Activated T-helper 17 cell treated with anti-CD3 and anti-CD28 coated beads, Interleukin-2, amount 50 U/mL, for 72 hours (primary cell): ENCODE data around the gene FOXC1. TPM values are rescaled to one million over a fixed set of nuclear protein-coding genes. Genes with fewer than 3 reads are reported as not detected.

ENCODE experiments used
- ATAC-seq: fragments of 150-1000 bp; cut with Tn5 transposase; replicated peaks from 2 replicates; pipeline ENCODE4 v1.10.0; 2021; ENCODE audit warnings: mild to moderate bottlenecking, moderate library complexity
- H3K27ac Mint-ChIP-seq: one replicate; pipeline ENCODE4 v1.8.0; 2022; ENCODE audit warnings: mixed read lengths
- H3K27me3 Mint-ChIP-seq: one replicate; pipeline ENCODE4 v1.8.0; 2022; ENCODE audit warnings: mixed read lengths
- H3K36me3 Mint-ChIP-seq: one replicate; pipeline ENCODE4 v1.8.0; 2022; ENCODE audit warnings: low read depth, mild to moderate bottlenecking, mixed read lengths
- H3K4me1 Mint-ChIP-seq: one replicate; pipeline ENCODE4 v1.8.0; 2022; ENCODE audit warnings: mixed read lengths
- H3K4me3 Mint-ChIP-seq: one replicate; pipeline ENCODE4 v1.8.0; 2022; ENCODE audit warnings: mild to moderate bottlenecking, mixed read lengths
- H3K9me3 Mint-ChIP-seq: one replicate; pipeline ENCODE4 v1.8.0; 2022; ENCODE audit warnings: mixed read lengths
- total RNA-seq, 2 donors: library from RNA; stranded (reverse); gene quantifications; one replicate each; pipeline ENCODE4 v1.2.3, GENCODE V29; 2022

FOXC1 gene
- total RNA-seq, result not detected

DNA sequence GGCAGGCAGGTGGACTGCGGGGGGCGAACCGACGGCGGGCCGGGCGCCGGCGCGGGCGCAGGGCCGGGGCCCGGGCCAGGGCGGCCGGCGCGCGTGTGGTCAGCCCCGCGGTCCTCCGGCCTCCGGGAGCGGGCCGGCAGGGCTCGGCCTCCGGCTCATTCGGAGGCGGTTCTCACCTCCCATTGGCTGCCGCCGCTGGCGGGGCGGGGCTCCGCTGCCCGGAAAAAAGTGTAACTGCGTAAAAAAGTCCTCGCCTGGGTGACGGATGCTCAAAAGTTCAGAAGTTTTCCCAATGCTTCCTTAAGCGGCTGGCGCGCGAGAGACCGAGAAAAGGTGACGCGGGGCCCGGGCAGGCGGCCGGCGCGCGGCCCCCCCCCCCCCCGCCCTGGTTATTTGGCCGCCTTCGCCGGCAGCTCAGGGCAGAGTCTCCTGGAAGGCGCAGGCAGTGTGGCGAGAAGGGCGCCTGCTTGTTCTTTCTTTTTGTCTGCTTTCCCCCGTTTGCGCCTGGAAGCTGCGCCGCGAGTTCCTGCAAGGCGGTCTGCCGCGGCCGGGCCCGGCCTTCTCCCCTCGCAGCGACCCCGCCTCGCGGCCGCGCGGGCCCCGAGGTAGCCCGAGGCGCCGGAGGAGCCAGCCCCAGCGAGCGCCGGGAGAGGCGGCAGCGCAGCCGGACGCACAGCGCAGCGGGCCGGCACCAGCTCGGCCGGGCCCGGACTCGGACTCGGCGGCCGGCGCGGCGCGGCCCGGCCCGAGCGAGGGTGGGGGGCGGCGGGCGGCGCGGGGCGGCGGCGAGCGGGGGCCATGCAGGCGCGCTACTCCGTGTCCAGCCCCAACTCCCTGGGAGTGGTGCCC is at the start of gene FOXC1:
TSS of gene FOXC1 (plus strand) at position 268 of the 849 bp plus-strand sequence. CDS start at position 799, 531 bp downstream.
- ATAC-seq, result peak; percentile 70
- H3K27ac Mint-ChIP-seq, result no peak within 1 kb of the TSS
- peaks cover 9% of the 10 kb centered on the region for H3K36me3 Mint-ChIP-seq
- H3K4me3 Mint-ChIP-seq, result peak within 1 kb of the TSS; percentile 67
- H3K27me3 Mint-ChIP-seq, result peaks cover 57% of the 10 kb centered on the region
- no peaks in the 10 kb centered on the region for H3K9me3 Mint-ChIP-seq
- peaks cover 17% of the 10 kb centered on the region for H3K4me1 Mint-ChIP-seq

GRCh38 chr6:1560281-1561058 is 49.2 kb upstream of the FOXC1 start:
- no peaks in the 10 kb centered on the region for H3K36me3 Mint-ChIP-seq
- H3K9me3 Mint-ChIP-seq, result no peaks in the 10 kb centered on the region
- ATAC-seq, result no peak
- peaks cover 6% of the 10 kb centered on the region for H3K27me3 Mint-ChIP-seq
- H3K4me1 Mint-ChIP-seq, result no peaks in the 10 kb centered on the region
- H3K27ac Mint-ChIP-seq, result no peak overlapping the region
- H3K4me3 Mint-ChIP-seq, result no peak overlapping the region

GRCh38 chr6:1561355-1561754 is 48.4 kb upstream of the FOXC1 start:
- Mint-ChIP-seq H3K27ac (no peak overlapping the region), H3K9me3 (no peaks in the 10 kb centered on the region), H3K36me3 (no peaks in the 10 kb centered on the region), H3K27me3 (peaks cover 6% of the 10 kb centered on the region), H3K4me3 (no peak overlapping the region), H3K4me1 (no peaks in the 10 kb centered on the region)
- ATAC-seq, result no peak

GRCh38 chr6:1562171-1562955 is 47.4 kb upstream of the FOXC1 start:
- no peak overlapping the region for H3K27ac Mint-ChIP-seq
- no peak overlapping the region for H3K4me3 Mint-ChIP-seq
- no peaks in the 10 kb centered on the region for H3K4me1 Mint-ChIP-seq
- no peak for ATAC-seq
- H3K9me3 Mint-ChIP-seq, result no peaks in the 10 kb centered on the region
- H3K36me3 Mint-ChIP-seq, result no peaks in the 10 kb centered on the region
- H3K27me3 Mint-ChIP-seq, result peaks cover 3% of the 10 kb centered on the region

- Mint-ChIP-seq H3K4me1 (no peaks in the 10 kb centered on the region), H3K27ac (no peak overlapping the region), H3K36me3 (no peaks in the 10 kb centered on the region), H3K4me3 (no peak overlapping the region), H3K9me3 (peaks cover 16% of the 10 kb centered on the region), H3K27me3 (peaks cover 13% of the 10 kb centered on the region)
- no peak for ATAC-seq
Observed at GRCh38 chr6:1569377-1569776, 40.3 kb upstream of the FOXC1 start.

DNA sequence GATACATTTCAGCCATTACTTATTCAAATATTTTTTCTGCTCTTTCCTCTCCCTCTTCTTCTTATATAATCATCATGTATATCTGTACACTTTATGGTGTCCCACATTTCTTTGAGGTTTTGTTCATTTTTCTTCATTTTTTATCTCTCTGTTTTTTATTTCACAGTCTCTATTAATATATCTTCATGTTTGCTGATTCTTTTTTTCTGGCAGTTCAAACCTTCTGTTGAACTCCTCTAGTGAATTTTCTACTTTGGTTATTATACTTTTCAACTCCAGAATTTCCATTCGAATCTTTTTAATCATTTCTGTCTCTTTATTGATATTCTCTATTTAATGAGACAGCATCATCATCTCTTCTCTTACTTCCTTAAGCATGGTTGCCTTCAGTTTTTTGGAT is 38.9 kb upstream of the FOXC1 start:
- no peak overlapping the region for H3K4me3 Mint-ChIP-seq
- H3K36me3 Mint-ChIP-seq, result no peaks in the 10 kb centered on the region
- no peaks in the 10 kb centered on the region for H3K4me1 Mint-ChIP-seq
- peaks cover 16% of the 10 kb centered on the region for H3K9me3 Mint-ChIP-seq
- no peak for ATAC-seq
- H3K27me3 Mint-ChIP-seq, result peaks cover 13% of the 10 kb centered on the region
- H3K27ac Mint-ChIP-seq, result no peak overlapping the region

DNA sequence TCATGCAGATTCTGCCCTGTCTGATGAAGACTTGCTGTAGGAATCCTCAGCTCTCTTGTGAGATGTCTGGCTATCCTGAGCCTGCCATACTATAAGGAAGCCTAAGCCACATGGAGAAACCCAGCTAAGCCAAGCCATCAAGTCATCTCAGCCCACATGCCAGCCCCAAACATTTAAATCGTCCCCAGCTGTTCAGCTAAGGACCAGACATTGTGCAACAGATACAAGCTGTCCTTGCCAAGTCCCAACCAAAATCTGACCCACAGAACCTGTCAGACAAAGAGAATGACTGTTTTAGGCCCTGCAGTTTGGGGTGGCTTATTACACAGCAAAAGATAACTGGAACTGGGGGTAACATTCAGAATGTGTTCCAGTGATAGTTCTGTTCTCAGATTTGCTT is 36.8 kb upstream of the FOXC1 start:
- Mint-ChIP-seq H3K9me3 (peaks cover 16% of the 10 kb centered on the region), H3K36me3 (no peaks in the 10 kb centered on the region), H3K27ac (no peak overlapping the region), H3K27me3 (peaks cover 16% of the 10 kb centered on the region), H3K4me3 (no peak overlapping the region), H3K4me1 (no peaks in the 10 kb centered on the region)
- no peak for ATAC-seq

DNA sequence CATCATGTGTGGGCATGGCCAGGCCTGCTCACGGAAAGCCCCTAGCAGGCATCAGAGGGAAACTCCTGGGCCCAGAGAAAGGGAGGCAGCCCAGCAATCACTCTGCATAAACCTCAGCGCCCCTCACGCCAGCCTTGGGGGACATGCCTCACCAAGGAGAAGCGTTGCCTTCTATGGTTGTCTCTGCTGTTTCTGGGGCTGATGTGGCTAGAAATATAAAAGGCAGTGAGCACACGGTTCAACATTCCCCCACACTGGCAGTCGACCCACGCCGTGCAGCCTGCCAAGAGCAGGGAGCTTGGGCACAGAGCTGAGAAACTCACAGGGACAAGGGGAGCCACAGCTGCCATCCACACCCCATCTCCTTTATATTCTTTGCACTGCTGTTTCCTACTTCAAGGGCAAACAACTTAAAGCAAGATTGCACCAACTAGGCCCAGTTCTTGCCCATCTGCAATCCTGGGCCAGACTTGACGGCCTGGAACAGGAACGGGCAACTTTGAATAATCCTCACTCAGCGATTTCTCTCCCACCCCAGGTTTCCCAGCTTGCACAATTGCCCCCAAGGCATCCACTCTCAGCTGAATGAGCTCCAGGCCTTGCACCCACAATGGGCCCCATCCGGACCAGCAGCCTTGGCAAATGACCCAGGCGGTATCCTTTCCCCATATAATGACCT is 35.5 kb upstream of the FOXC1 start:
- Mint-ChIP-seq H3K4me1 (no peaks in the 10 kb centered on the region), H3K27me3 (peaks cover 21% of the 10 kb centered on the region), H3K4me3 (no peak overlapping the region), H3K27ac (no peak overlapping the region), H3K9me3 (peaks cover 16% of the 10 kb centered on the region), H3K36me3 (no peaks in the 10 kb centered on the region)
- no peak for ATAC-seq

DNA sequence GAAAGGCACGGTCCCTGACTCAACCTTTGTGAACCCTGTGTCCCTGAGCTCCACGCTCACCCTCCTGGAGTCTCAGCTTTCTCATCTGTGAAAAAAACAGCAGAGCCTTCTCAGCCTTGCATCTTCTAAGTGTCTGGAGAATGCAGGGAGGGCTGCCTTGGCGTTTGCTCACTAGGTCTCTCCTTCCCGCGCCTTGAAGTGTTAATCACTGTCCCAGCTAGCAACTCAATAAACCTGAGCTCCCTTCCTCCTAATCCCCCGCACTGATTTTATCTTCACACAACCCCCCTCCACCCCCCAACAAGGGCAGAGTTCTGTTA is 34.9 kb upstream of the FOXC1 start:
- no peak overlapping the region for H3K4me3 Mint-ChIP-seq
- ATAC-seq, result no peak
- peaks cover 21% of the 10 kb centered on the region for H3K27me3 Mint-ChIP-seq
- H3K27ac Mint-ChIP-seq, result no peak overlapping the region
- no peaks in the 10 kb centered on the region for H3K4me1 Mint-ChIP-seq
- peaks cover 16% of the 10 kb centered on the region for H3K9me3 Mint-ChIP-seq
- H3K36me3 Mint-ChIP-seq, result no peaks in the 10 kb centered on the region

DNA sequence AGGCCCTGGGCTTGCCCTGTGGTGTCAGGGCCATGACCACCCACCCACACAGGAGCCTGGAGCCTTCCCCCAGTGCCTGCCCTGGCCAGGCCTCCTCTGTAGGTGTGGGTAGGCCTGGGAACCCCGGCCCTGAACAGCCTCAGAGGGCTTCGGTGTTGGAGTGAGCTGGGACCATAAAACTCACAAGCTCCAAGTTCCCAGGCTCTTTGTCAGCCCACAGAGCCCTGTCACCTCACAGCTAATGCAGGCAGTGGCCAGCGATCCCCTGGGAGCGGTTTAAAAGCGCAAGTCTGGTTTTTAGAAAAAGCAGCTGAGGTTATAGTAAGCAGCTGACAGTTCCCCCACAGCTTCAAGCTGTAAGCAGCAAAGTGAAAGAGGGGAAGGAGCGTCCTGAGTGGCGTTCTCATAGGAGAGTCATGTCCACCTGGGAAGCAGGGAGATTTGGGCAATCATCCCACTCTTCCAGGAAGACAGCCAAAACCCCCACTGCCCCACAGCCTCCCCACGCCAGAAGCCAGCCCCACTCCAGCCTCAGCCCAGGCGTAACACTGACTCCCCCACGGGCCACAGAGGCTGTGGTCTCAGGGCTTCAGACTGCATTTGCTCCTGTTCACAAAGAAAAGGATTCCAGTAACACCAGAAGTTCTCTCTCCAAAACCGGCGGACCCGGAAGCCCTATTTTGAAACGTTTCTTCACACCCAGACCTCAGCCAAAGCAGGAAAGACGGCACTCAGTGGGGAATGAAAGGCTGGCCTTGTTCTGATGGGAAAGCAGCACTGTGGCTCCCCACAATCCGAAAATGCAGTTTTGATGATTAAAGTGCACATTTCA is 34.3 kb upstream of the FOXC1 start:
- Mint-ChIP-seq H3K4me1 (no peaks in the 10 kb centered on the region), H3K9me3 (peaks cover 16% of the 10 kb centered on the region), H3K4me3 (no peak overlapping the region), H3K36me3 (no peaks in the 10 kb centered on the region), H3K27ac (no peak overlapping the region), H3K27me3 (peaks cover 21% of the 10 kb centered on the region)
- ATAC-seq, result no peak

- no peak overlapping the region for H3K4me3 Mint-ChIP-seq
- H3K36me3 Mint-ChIP-seq, result no peaks in the 10 kb centered on the region
- no peak overlapping the region for H3K27ac Mint-ChIP-seq
- H3K4me1 Mint-ChIP-seq, result no peaks in the 10 kb centered on the region
- peaks cover 10% of the 10 kb centered on the region for H3K9me3 Mint-ChIP-seq
- peaks cover 21% of the 10 kb centered on the region for H3K27me3 Mint-ChIP-seq
- ATAC-seq, result no peak
Observed at GRCh38 chr6:1576166-1576565, 33.5 kb upstream of the FOXC1 start.

DNA sequence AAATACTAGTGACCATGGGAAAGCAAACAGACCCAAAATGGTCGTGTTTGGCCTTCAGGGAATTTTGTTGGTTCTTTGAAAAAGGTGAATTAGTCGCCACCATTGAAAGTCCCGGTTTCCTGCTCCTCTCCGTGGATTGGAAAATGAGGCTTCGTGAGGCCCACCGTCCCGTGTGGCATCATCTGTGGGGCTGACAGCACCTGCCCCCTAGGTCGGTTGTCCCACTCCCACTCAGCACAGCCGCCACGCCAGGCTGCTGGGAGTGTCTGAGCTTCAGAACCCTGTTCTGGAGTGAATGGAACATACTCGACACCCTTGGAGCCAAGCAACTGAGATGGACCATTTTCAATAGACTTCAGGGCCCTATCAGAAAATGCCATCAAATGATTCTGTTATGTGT is 33.0 kb upstream of the FOXC1 start:
- peaks cover 4% of the 10 kb centered on the region for H3K9me3 Mint-ChIP-seq
- no peaks in the 10 kb centered on the region for H3K36me3 Mint-ChIP-seq
- no peak for ATAC-seq
- H3K4me1 Mint-ChIP-seq, result no peaks in the 10 kb centered on the region
- peaks cover 18% of the 10 kb centered on the region for H3K27me3 Mint-ChIP-seq
- no peak overlapping the region for H3K4me3 Mint-ChIP-seq
- H3K27ac Mint-ChIP-seq, result no peak overlapping the region

DNA sequence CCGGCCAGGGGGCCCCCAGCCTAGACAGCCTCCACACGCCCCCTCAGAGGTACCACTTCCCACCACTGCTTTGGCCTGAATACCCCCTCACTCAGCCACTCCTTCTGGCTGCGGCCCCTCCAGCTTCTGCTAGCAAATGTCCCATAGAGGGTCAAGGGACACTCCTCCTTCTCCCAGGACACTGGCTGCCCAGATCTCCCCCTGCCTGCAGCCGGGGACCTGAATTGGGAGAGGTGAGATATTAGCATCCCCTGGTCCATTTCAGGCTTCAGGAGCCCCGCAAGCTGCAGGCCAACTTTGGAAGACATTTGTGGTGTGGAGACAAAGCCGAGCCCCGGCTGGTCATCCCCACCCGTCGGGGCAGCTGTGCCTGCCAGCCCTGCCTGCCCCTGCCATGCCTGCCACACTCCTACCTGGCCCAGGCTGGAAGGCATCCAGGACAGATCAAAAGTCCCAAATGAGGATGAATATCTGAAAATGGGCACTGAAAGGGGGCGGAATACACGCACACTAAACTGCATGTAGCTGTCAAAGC is 32.5 kb upstream of the FOXC1 start:
- Mint-ChIP-seq H3K27ac (no peak overlapping the region), H3K9me3 (no peaks in the 10 kb centered on the region), H3K4me3 (no peak overlapping the region), H3K4me1 (no peaks in the 10 kb centered on the region), H3K27me3 (peaks cover 14% of the 10 kb centered on the region), H3K36me3 (no peaks in the 10 kb centered on the region)
- ATAC-seq, result no peak
